GM21423 (cell line): Measurements from ENCODE around the gene TOP3A.
A peak's percentile ranks its signal among the peaks of the same experiment; 100 is the strongest.

ENCODE experiments used
- ATAC-seq: cut with Tn5 transposase; IDR thresholded peaks from one replicate; pipeline ENCODE4 v1.9.1; 2021; ENCODE audit warnings: mild to moderate bottlenecking, moderate library complexity; ENCODE audit not compliant: unreplicated experiment

The TOP3A gene

GRCh38 chr17:18278867-18279266, 35.9 kb downstream of the TOP3A start:
- no peak for ATAC-seq

- no peak for ATAC-seq
Measured at GRCh38 chr17:18277076-18277475, 37.7 kb downstream of the TOP3A start.

GRCh38 chr17:18270046-18270931, 44.5 kb downstream of the TOP3A start:
- no peak for ATAC-seq

DNA sequence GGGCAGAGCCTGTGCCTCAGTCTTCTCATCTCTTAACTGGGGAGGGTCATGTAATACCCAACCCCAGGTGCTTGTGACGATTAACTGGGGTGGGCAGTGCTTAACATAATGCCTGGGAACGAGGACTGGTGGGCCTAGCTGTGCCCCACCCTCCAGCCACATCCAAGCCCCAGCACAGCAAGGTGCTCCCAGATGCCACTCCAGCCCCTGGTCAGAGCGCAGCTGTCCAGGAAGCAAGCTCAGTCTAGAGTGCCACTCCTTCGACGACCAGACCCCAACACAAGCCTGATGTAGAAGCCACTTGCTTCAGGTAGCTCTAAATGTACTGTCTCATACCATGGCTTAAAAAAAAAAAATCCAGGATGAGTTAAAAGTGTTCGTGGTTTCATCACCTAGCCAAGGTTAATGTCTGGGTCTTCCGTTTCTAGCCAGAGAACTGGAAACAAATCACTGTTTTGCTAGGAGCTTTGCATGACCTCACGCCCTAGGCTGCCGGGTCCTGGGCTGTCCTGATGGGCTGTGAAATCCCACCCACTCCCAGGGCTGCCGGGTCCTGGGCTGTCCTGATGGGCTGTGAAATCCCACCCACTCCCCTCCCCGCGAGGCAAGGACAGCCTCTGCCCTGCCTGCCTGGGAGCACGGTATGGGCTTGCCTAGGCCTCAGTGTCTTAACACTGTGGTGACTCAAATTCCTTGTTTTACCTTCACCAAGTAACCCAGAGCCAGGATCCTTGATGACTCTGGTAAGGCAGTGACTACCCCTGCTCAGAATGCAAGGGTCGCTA, 46.7 kb downstream of the TOP3A start:
- no peak for ATAC-seq

- no peak for ATAC-seq
Measured at GRCh38 chr17:18267366-18267765, 47.4 kb downstream of the TOP3A start.

- ATAC-seq = no peak
Measured at GRCh38 chr17:18263885-18264682, 50.7 kb downstream of the TOP3A start.

DNA sequence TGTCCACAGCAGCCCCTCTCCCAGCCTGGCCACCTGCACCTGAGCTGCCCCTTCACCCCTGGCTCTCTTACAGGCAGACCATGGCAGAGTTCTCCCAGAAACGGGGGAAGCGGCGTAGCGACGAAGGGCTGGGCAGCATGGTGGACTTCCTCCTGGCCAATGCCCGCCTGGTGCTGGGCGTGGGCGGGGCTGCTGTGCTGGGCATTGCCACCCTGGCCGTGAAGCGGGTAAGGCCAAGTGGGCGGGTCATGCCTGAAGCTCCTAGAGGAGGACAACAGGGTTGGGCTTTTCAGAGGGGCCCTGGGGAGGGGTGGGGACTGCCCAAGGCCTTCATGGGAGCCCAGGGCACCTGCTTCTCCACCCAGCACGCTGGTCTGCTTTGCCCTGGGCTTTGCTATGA, 52.2 kb downstream of the TOP3A start:
- ATAC-seq = no peak

DNA sequence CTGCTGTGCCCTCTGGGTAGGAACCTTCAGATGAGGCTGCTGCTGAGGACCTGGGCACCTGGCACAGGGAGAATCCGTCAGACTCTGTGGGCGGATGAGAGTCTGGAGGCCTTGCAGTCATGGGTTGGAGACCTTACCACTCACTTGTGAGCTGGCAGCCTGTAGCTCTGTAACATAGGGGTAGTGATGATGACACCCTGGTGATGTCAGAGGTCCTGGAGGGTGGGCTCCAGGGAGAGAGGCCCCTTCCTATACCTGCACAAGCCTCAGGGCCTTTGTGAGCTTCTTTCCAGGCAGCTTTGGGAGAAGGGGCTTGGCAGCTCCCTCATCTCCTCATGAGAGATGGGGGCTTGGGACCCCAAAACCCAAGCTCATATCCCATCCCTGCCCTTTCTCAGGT, 52.7 kb downstream of the TOP3A start:
- no peak for ATAC-seq

GRCh38 chr17:18261659-18262058, 53.1 kb downstream of the TOP3A start:
- no peak for ATAC-seq

DNA sequence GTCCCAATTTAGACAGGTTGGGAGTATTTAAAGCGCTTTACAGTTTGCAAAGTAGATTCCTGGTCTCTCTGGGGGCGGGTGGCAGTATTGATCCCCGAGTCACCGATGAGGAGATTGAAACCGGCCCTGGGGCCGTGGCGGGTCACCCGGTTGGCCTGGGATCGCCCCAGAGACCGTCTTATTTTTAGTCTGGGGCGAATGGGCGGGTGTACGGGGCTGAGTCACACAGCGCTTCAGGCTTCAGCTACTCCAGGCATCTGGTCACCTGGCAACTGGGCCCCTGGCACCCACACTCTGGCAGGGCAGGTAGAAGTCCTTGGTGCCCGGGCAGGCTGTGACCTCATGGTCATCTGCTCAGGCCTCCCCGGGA, 53.7 kb downstream of the TOP3A start:
- ATAC-seq = no peak

DNA sequence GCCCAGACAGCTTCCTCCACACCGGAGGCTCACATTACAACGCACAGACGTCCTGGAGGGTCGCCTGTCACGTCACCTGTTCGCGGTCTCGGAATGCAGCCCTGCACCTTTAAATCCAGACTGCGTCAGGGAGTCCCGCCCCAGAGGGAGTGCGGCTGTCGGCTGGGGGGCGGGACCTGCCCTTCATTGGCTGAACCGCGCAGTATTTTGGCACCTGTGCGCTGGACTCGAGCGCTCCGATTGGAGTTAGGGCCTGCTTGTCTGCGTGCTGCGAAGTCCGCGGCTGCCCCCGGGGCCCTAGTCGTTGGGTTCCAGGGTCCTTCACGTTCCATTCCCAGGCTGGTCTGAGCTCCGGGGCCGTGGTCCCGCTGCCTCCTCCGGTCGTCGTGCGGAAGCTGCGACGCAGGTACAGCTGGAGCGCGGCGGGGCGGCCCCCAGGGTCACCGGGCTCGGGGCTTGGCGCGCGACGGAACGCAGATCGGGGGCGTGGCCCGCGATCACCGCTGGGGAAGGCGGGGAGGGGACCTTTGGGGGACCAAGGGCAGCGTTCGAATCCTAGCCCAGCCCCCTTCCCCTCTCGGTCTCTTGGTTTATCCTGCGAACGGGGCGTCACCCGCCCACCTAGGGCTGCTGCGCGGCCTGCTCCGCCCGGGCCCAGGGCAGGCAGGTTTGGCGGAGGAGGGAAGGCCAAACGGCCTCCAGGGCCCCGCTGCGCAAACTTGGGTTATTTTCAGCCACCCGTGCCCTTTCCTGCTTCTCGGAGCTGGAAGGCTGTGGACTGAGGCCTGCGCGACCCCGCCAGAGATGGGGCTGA, 54.3 kb downstream of the TOP3A start, which contains the start of gene MIEF2:
MIEF2 (plus strand) TSS at position 331 of the 814 bp plus-strand sequence. CDS start 2,059 bp downstream, outside the sequence.
- peak; percentile 75 for ATAC-seq

GRCh38 chr17:18259621-18260331, 55.0 kb downstream of the TOP3A start:
- ATAC-seq = peak; percentile 4

- ATAC-seq = peak; percentile 27
Measured at GRCh38 chr17:18258356-18259038, 56.3 kb downstream of the TOP3A start, which contains the start of gene FLII. Gene FLII (minus strand): TSS chr17:18258738. CDS start chr17:18258690, 48 bp downstream.

DNA sequence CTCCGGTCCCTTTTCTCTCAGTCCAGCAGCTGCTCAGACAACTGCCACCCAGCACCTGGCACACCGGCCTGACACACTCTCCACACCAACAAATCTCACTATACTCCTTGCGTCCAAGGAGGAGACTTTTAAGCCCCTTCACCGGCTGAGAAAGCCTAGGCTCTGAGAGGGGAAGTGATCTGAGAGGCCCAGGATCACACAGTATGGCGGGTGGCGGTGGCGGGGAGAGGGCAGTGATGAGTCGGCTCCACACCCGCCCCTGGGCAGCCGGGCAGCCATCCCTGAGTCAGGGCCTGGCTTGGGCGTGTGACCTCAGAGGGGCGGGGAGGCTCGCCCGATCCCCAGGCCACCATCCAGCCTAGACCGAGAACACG, 56.8 kb downstream of the TOP3A start:
- ATAC-seq = no peak

GRCh38 chr17:18257268-18257981, 57.4 kb downstream of the TOP3A start:
- no peak for ATAC-seq

DNA sequence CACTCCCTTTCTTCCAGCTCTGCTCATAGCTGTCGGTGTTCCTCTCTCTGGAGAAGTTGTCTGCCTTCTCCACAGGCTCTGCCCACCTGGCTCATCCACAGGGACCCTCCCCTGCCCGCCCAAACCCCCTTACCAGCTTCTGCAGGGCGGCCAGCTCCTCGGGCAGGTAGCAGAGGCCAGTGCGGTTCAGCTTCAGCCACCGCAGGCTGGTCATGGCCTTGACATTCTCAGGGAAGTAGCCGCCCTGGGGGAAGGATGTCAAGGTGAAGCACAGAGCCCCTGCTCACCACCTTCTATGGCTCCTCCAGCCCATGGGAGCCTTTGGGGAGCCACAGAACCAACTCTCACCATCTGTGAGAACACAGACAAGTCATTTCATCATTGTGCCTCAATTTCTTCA, 58.0 kb downstream of the TOP3A start:
- ATAC-seq = no peak

DNA sequence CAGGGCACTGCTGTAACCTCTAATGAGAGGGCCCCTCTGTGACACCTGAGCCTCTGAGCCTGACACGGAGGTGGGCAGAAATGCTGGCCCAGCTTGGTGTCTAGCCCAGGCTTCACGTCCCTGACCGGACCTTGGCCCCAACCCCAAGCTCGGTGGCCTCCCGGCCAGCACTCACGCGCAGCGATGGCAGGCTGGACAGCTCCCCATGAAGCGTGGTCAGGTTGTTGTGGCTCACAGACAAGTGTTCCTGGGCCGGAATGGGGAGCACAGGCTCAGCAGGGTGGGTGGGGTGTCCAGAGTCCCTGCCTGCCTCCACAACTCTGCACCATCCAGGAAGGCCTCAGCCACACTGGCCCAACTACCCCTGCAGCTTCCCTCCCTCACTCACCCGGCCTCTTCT, 58.4 kb downstream of the TOP3A start:
- ATAC-seq = no peak

GRCh38 chr17:18254888-18255649, 59.7 kb downstream of the TOP3A start:
- ATAC-seq = no peak
